MCF 10A (cell line): ENCODE results near the gene DNAJC12. TPM values are rescaled to one million over a fixed set of nuclear protein-coding genes. Genes with fewer than 3 reads are reported as not detected.
"Not testable (repeated sequence)": the region's sequence is repeated elsewhere in the genome, so short reads cannot be mapped to it uniquely, and the experiment has no call there.

ENCODE experiments used
- BruUV-seq: library from RNA; stranded (reverse); fragments of 400-500 nt; replicated peaks from 2 replicates; lab custom pipeline; 2021; lab: Mats Ljungman, UMichigan
- CTCF ChIA-PET: fragments of 300-600 bp; sonication (Branson Sonifier 250); formaldehyde crosslinking; extraction: SDS; loops from one replicate; lab custom pipeline; 2021; ENCODE audit warnings: antibody characterized with exemption, inconsistent platforms; lab: Yijun Ruan, JAX
- POLR2A ChIA-PET: fragments of 300-600, 350-650 bp; sonication (Branson Sonifier 250); formaldehyde crosslinking; extraction: SDS; loops from one replicate; lab custom pipeline; 2020; ENCODE audit warnings: antibody characterized with exemption, inconsistent platforms; lab: Yijun Ruan, JAX
- DNase-seq: peaks from one replicate; pipeline ENCODE4 v3.0.0-alpha.2; 2018; ENCODE audit not compliant: unreplicated experiment
- H3K27ac Mint-ChIP-seq: one replicate; pipeline ENCODE4 v1.8.0; 2022; ENCODE audit warnings: mild to moderate bottlenecking, low read depth, mixed read lengths; ENCODE audit not compliant: unreplicated experiment
- H3K27me3 Mint-ChIP-seq: one replicate; pipeline ENCODE4 v1.8.0; 2022; ENCODE audit warnings: mixed read lengths; ENCODE audit not compliant: insufficient read depth, unreplicated experiment
- H3K36me3 Mint-ChIP-seq: one replicate; pipeline ENCODE4 v1.8.0; 2022; ENCODE audit warnings: mild to moderate bottlenecking, moderate library complexity, mixed read lengths; ENCODE audit not compliant: insufficient read depth, unreplicated experiment
- H3K4me1 Mint-ChIP-seq: one replicate; pipeline ENCODE4 v1.8.0; 2022; ENCODE audit warnings: mixed read lengths; ENCODE audit not compliant: insufficient read depth, unreplicated experiment
- H3K4me3 Mint-ChIP-seq: one replicate; pipeline ENCODE4 v1.8.0; 2022; ENCODE audit warnings: mild to moderate bottlenecking, moderate library complexity, mixed read lengths; ENCODE audit not compliant: unreplicated experiment
- H3K9me3 Mint-ChIP-seq: one replicate; pipeline ENCODE4 v1.8.0; 2022; ENCODE audit warnings: mixed read lengths; ENCODE audit not compliant: unreplicated experiment
- CTCF ChIP-seq: fragments of 200-600 bp; IDR thresholded peaks from one replicate; pipeline ENCODE4 v1.8.0; 2022; ENCODE audit warnings: antibody characterized with exemption, mild to moderate bottlenecking; ENCODE audit not compliant: unreplicated experiment
- intact Hi-C: fragments of 100-400 bp; cut with micrococcal nuclease; formaldehyde crosslinking; loops from 2 replicates; pipeline ENCODE4 v1.14.1; 2022
- total RNA-seq: library from RNA; stranded (reverse); gene quantifications from 2 replicates; pipeline ENCODE4 v1.2.3, GENCODE V29; 2022

Gene DNAJC12
- total RNA-seq, 1 experiment from 2014 or later, result 9.5 TPM

- peak; percentile 93 for DNase-seq
- intact Hi-C loops, result loop anchor here (10.0 kb wide), 1 partner anchor 159 kb away; no protein-coding TSS in a partner anchor
- no peaks in the 10 kb centered on the region for H3K27me3 Mint-ChIP-seq
These were observed 73.8 kb downstream of the DNAJC12 start for GRCh38 chr10:67764012-67764822.

GRCh38 chr10:67763499-67764011 lies 74.4 kb downstream of the DNAJC12 start:
- peaks cover 2% of the 10 kb centered on the region for H3K27me3 Mint-ChIP-seq
- TF ChIP-seq CTCF, result no peak
- DNase-seq, result no peak
- ChIA-PET CTCF (interaction anchor here (1.1 to 1.9 kb wide), 2 partner anchors 32 to 66 kb away, joined by 3 to 11 read pairs; partner anchors contain the start of gene CTNNA3), POLR2A (interaction anchor here (0.6 to 1.2 kb wide), 2 partner anchors 16 to 152 kb away, joined by 3 read pairs; no protein-coding TSS in a partner anchor)
- no peaks in the 10 kb centered on the region for H3K9me3 Mint-ChIP-seq
- peak overlapping the region; percentile 82 for H3K4me3 Mint-ChIP-seq
- no peaks in the 10 kb centered on the region for H3K4me1 Mint-ChIP-seq
- intact Hi-C loops, result loop anchor here (10.0 kb wide), 1 partner anchor 159 kb away; no protein-coding TSS in a partner anchor
- BruUV-seq, result no TSS peak
- H3K36me3 Mint-ChIP-seq, result peaks cover 12% of the 10 kb centered on the region
- H3K27ac Mint-ChIP-seq, result peak overlapping the region; percentile 75

More at GRCh38 chr10:67764012-67764822, 73.8 kb downstream of the DNAJC12 start:
- H3K9me3 Mint-ChIP-seq, result no peaks in the 10 kb centered on the region
- no peak for TF ChIP-seq CTCF
- peak overlapping the region; percentile 82 for H3K4me3 Mint-ChIP-seq
- POLR2A ChIA-PET, result interaction anchor here (0.6 to 1.2 kb wide), 8 partner anchors 9 to 1243 kb away, joined by 3 to 5 read pairs (median 3); no protein-coding TSS in a partner anchor
- CTCF ChIA-PET, result interaction anchor here (0.6 to 1.9 kb wide), 5 partner anchors 18 to 117 kb away, joined by 3 to 11 read pairs (median 3); partner anchors contain the start of gene CTNNA3
- BruUV-seq, result no TSS peak
- H3K4me1 Mint-ChIP-seq, result no peaks in the 10 kb centered on the region
- peak overlapping the region; percentile 75 for H3K27ac Mint-ChIP-seq
- H3K36me3 Mint-ChIP-seq, result peaks cover 12% of the 10 kb centered on the region

- Mint-ChIP-seq H3K36me3 (peaks cover 12% of the 10 kb centered on the region), H3K27me3 (peaks cover 12% of the 10 kb centered on the region)
- POLR2A ChIA-PET, H3K4me3 Mint-ChIP-seq, BruUV-seq, H3K9me3 Mint-ChIP-seq, H3K4me1 Mint-ChIP-seq, H3K27ac Mint-ChIP-seq, DNase-seq: not testable (repeated sequence)
- intact Hi-C loops, result loop anchor here (10.0 kb wide), 1 partner anchor 158 kb away; no protein-coding TSS in a partner anchor
- CTCF ChIA-PET, result interaction anchor here (3.5 kb wide), 1 partner anchor 17 kb away, joined by 13 read pairs; no protein-coding TSS in a partner anchor
These were observed 75.4 kb downstream of the DNAJC12 start for GRCh38 chr10:67762567-67762966.

- Mint-ChIP-seq H3K36me3 (peaks cover 12% of the 10 kb centered on the region), H3K9me3 (no peaks in the 10 kb centered on the region), H3K4me3 (no peak overlapping the region), H3K27me3 (peaks cover 35% of the 10 kb centered on the region), H3K27ac (no peak overlapping the region), H3K4me1 (no peaks in the 10 kb centered on the region)
- no peak for TF ChIP-seq CTCF
- no TSS peak for BruUV-seq
- DNase-seq, result no peak
- intact Hi-C loops, result loop anchor here (10.0 kb wide), 1 partner anchor 155 kb away; no protein-coding TSS in a partner anchor
- CTCF ChIA-PET, result interaction anchor here (0.6 to 3.5 kb wide), 3 partner anchors 19 to 453 kb away, joined by 3 to 13 read pairs (median 8); partner anchors contain the start of gene CTNNA3
- POLR2A ChIA-PET, result interaction anchor here (0.5 to 0.6 kb wide), 2 partner anchors 13 to 125 kb away, joined by 3 read pairs; no protein-coding TSS in a partner anchor
These were observed 77.7 kb downstream of the DNAJC12 start for GRCh38 chr10:67760272-67760671.

Other genes with a start within 250 kb of the DNAJC12 start
- 0.02 TPM in 1 of 2 replicates, not detected in the other for gene CTNNA3, start 142.0 kb downstream of the DNAJC12 start, total RNA-seq
- 17.9 and 23.2 TPM in 2 replicates for gene SIRT1, start 46.5 kb upstream of the DNAJC12 start, total RNA-seq
- 57.5 and 61.5 TPM in 2 replicates for gene HERC4, start 237.1 kb upstream of the DNAJC12 start, total RNA-seq